Astrocyte (in vitro differentiated cells and primary cell): Measurements from ENCODE around the gene FUT9.

Experiments used
- EZH2 ChIP-seq: IDR thresholded peaks from 2 replicates; pipeline ENCODE4 v1.6.1; 2012; ENCODE audit warnings: mild to moderate bottlenecking, low read length, inconsistent platforms; ENCODE audit not compliant: insufficient read depth
- TF ChIP-seq, protein P1 (sequence below): IDR thresholded peaks from 2 replicates; pipeline ENCODE4 v1.5.1; 2011; ENCODE audit warnings: low read depth, mild to moderate bottlenecking, inconsistent platforms, low read length, moderate library complexity; ENCODE audit not compliant: insufficient read depth

DNA sequence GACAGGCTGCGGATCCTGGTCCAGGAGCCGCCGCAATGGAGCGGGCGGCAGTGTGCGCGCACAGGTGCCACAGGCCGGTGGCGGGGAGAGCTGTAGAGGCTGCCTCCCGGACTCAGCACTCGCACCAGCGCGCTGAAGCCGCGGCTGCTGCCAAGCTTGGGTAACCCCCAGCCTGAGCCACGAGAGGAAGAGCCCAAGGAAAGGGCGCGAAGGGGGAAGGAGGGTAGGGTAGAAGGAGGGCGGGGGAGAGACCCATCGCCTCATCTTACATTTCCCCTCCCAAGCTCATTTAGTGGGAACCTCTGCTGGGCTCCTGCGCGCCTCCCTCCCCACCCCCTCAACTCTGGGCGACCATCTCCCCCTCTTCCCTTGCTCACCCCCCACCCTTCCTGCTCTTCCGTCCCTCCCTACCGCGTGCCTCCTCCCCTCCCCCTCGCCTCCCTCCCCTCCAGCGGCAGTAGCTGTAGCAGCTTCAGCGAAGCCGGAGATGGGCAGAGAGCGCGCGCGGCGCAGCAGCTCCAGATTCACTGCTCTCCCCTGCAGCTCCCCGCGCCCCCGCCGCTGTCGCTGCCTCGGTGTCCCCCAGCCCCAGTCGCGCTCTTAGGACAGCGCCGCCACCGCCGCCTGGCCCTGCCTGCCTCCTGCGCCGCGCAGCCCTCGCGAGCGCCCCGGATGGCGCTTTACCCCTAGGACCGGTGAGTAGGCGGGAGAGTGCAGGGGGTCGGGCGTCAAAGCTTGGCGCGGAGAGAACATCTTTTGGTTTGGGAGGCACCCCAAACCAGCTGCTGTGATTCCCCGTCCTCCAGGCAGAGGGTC is at the start of gene FUT9:
- TF ChIP-seq, protein P1, sequence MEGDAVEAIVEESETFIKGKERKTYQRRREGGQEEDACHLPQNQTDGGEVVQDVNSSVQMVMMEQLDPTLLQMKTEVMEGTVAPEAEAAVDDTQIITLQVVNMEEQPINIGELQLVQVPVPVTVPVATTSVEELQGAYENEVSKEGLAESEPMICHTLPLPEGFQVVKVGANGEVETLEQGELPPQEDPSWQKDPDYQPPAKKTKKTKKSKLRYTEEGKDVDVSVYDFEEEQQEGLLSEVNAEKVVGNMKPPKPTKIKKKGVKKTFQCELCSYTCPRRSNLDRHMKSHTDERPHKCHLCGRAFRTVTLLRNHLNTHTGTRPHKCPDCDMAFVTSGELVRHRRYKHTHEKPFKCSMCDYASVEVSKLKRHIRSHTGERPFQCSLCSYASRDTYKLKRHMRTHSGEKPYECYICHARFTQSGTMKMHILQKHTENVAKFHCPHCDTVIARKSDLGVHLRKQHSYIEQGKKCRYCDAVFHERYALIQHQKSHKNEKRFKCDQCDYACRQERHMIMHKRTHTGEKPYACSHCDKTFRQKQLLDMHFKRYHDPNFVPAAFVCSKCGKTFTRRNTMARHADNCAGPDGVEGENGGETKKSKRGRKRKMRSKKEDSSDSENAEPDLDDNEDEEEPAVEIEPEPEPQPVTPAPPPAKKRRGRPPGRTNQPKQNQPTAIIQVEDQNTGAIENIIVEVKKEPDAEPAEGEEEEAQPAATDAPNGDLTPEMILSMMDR = no peak
- TF ChIP-seq EZH2 = no peak
